Fibroblast of lung (primary cell): ENCODE measurements around the gene BTBD9. TPM values are rescaled to one million over a fixed set of nuclear protein-coding genes. Genes with fewer than 3 reads are reported as not detected.

Source experiments
- DNase-seq, 2 donors: peaks; one replicate each; pipeline versions ENCODE4 v3.0.0 to v3.0.0-alpha.2; 2010; ENCODE audit warnings: low read depth in 2 of 2
- H2AFZ ChIP-seq: 2 replicates; pipeline ENCODE4 v1.5.1; 2012; ENCODE audit warnings: low read length, control low read depth, inconsistent platforms
- H3K27ac ChIP-seq: 2 replicates; pipeline ENCODE4 v1.5.1; 2011; ENCODE audit warnings: low read length, control low read depth; ENCODE audit not compliant: insufficient read depth
- H3K27me3 ChIP-seq: 2 replicates; pipeline ENCODE4 v1.5.1; 2011; ENCODE audit warnings: mild to moderate bottlenecking, low read length; ENCODE audit not compliant: control insufficient read depth, insufficient read depth
- H3K36me3 ChIP-seq: 2 replicates; pipeline ENCODE4 v1.5.1; 2011; ENCODE audit warnings: low read length; ENCODE audit not compliant: control insufficient read depth, insufficient read depth
- H3K4me1 ChIP-seq: 2 replicates; pipeline ENCODE4 v1.5.1; 2011; ENCODE audit warnings: low read length; ENCODE audit not compliant: control insufficient read depth, insufficient read depth; ENCODE audit errors: extremely low read depth
- H3K4me2 ChIP-seq: 2 replicates; pipeline ENCODE4 v1.5.1; 2011; ENCODE audit warnings: low read length, control low read depth; ENCODE audit not compliant: insufficient read depth; ENCODE audit errors: extremely low read depth
- H3K4me3 ChIP-seq, 4 experiments: fragments of 200-600 bp in 1 of 4; sonication (generic) in 1 of 4; replicated peaks in 1 of 4; 2 replicates each; pipeline ENCODE4 v1.5.1; 2011 to 2016; ENCODE audit warnings: low read length in 4 of 4, low read depth in 3 of 4, mild to moderate bottlenecking in 3 of 4, control low read depth in 2 of 4, inconsistent platforms in 1 of 4, mixed read lengths in 1 of 4; ENCODE audit not compliant: insufficient read depth in 1 of 4; ENCODE audit errors: control extremely low read depth in 1 of 4
- H3K79me2 ChIP-seq: 2 replicates; pipeline ENCODE4 v1.5.1; 2012; ENCODE audit warnings: mild to moderate bottlenecking, low read length, inconsistent platforms; ENCODE audit not compliant: control insufficient read depth, insufficient read depth
- H3K9ac ChIP-seq: 2 replicates; pipeline ENCODE4 v1.5.1; 2011; ENCODE audit warnings: mild to moderate bottlenecking, low read length, control low read depth; ENCODE audit not compliant: insufficient read depth
- H3K9me3 ChIP-seq: 2 replicates; pipeline ENCODE4 v1.5.1; 2012; ENCODE audit warnings: low read depth, low read length; ENCODE audit not compliant: control insufficient read depth, insufficient read depth
- H4K20me1 ChIP-seq: 2 replicates; pipeline ENCODE4 v1.5.1; 2011; ENCODE audit warnings: low read length; ENCODE audit not compliant: control insufficient read depth, insufficient read depth; ENCODE audit errors: extremely low read depth
- EZH2 ChIP-seq: IDR thresholded peaks from 2 replicates; pipeline ENCODE4 v1.5.1; 2012; ENCODE audit warnings: low read length, control low read depth, mild to moderate bottlenecking; ENCODE audit errors: missing control alignments
- polyA plus RNA-seq, 2 donors: library from polyadenylated mRNA; depleted of rRNA in 1 of 2; stranded (reverse) in 1 of 2; unstranded in 1 of 2; fragments of >200 nt; gene quantifications; 2 replicates each; pipeline ENCODE4 v1.2.1, GENCODE V29; 2011 to 2012; ENCODE audit warnings: missing spikeins in 1 of 2
- total RNA-seq: library from RNA; depleted of rRNA; stranded (reverse); fragments of >200 nt; gene quantifications from 2 replicates; pipeline ENCODE4 v1.2.1, GENCODE V29; 2014
- TF ChIP-seq, protein P1 (sequence below), 2 donors: IDR thresholded peaks in 1 of 2; conservative IDR thresholded peaks in 1 of 2; 1 replicate in 1 of 2; 2 replicates in 1 of 2; pipeline ENCODE4 v1.5.1; 2011 to 2012; ENCODE audit warnings: low read length in 2 of 2, control low read depth in 1 of 2, inconsistent platforms in 1 of 2, low read depth in 1 of 2, mild to moderate bottlenecking in 1 of 2

The BTBD9 gene
- total and polyA plus RNA-seq, 2 donors (not counting 1 experiment from before 2014, with no cell fraction given) = 7.7 to 13.4 TPM

DNA sequence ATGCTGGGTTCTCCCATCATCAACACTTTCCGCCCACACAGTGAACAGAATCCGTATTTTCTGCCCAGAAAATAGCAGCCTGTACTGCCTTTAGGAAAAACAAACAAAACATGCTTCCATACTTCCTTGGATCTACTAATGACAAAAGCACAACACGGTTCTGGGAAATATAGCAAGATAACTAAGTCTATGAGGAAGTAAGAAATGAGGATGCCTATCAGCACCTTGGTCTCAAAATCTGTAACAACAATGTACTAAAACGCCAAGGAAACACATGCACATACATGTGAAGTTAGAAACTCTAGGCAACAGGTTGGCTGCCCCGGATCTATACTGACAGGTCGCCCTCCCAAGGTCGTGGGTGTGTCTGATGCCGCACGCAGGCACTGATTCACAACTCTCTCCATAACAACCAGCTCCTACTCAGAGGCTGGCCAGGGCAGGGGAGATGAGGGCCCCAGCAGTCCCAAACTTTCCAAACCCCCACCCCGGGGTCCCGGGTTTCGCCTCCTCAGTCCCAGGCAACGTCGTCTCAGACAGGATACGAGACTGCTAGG, 710 bp downstream of the BTBD9 start:
- peak overlapping the region; percentile 99 for H3K9ac ChIP-seq
- H3K9me3 ChIP-seq = no peaks in the 10 kb centered on the region
- DNase-seq = peak; percentile 42 to 60
- peaks cover 1% of the 10 kb centered on the region for H3K79me2 ChIP-seq
- TF ChIP-seq EZH2 = no peak
- TF ChIP-seq, protein P1, sequence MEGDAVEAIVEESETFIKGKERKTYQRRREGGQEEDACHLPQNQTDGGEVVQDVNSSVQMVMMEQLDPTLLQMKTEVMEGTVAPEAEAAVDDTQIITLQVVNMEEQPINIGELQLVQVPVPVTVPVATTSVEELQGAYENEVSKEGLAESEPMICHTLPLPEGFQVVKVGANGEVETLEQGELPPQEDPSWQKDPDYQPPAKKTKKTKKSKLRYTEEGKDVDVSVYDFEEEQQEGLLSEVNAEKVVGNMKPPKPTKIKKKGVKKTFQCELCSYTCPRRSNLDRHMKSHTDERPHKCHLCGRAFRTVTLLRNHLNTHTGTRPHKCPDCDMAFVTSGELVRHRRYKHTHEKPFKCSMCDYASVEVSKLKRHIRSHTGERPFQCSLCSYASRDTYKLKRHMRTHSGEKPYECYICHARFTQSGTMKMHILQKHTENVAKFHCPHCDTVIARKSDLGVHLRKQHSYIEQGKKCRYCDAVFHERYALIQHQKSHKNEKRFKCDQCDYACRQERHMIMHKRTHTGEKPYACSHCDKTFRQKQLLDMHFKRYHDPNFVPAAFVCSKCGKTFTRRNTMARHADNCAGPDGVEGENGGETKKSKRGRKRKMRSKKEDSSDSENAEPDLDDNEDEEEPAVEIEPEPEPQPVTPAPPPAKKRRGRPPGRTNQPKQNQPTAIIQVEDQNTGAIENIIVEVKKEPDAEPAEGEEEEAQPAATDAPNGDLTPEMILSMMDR (conservative IDR thresholded peaks at IDR 0.05 in 1 of 2, IDR thresholded peaks at IDR 0.05 in 1 of 2; ENCODE audit: low read depth in 1 of 2, low read length in 2 of 2) = no peak
- H3K4me3 ChIP-seq = peak overlapping the region; percentile 74 to 96 (median 84)
- H3K4me2 ChIP-seq = peak overlapping the region; percentile 69
- peaks cover 2% of the 10 kb centered on the region for H3K4me1 ChIP-seq
- no peaks in the 10 kb centered on the region for H3K27me3 ChIP-seq
- no peaks in the 10 kb centered on the region for H4K20me1 ChIP-seq
- H3K36me3 ChIP-seq = no peaks in the 10 kb centered on the region
- peak overlapping the region; percentile 88 for H2AFZ ChIP-seq
- H3K27ac ChIP-seq = peak overlapping the region; percentile 98

DNA sequence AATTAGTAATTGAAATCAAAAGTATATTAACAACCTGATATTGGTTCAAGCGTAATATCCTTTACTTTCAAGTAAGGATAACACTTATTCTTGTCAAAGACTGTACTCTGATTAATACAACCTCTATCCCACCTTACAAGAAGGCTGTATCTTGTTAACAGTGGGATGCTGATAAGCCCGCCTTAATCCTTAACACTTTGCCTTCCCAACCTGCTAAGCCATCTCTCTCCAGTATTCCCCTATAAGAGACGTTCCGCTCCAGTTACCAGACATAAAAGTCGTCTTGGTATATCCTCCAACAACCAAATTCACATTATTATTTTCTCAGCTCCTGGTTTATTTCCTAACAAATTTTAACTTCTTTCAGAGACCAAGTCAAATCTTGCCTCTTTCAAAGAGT, 2.0 kb downstream of the BTBD9 start:
- no peak overlapping the region for H3K4me2 ChIP-seq
- H2AFZ ChIP-seq = no peak overlapping the region
- H3K4me3 ChIP-seq = no peak overlapping the region
- TF ChIP-seq, protein P1 (conservative IDR thresholded peaks at IDR 0.05 in 1 of 2, IDR thresholded peaks at IDR 0.05 in 1 of 2; ENCODE audit: low read depth in 1 of 2, low read length in 2 of 2) = no peak
- TF ChIP-seq EZH2 = no peak
- H3K4me1 ChIP-seq = peaks cover 2% of the 10 kb centered on the region
- DNase-seq = no peak
- no peaks in the 10 kb centered on the region for H3K36me3 ChIP-seq
- H3K27ac ChIP-seq = no peak overlapping the region
- no peaks in the 10 kb centered on the region for H3K27me3 ChIP-seq
- no peaks in the 10 kb centered on the region for H3K9me3 ChIP-seq
- peaks cover 2% of the 10 kb centered on the region for H4K20me1 ChIP-seq
- peaks cover 1% of the 10 kb centered on the region for H3K79me2 ChIP-seq
- no peak overlapping the region for H3K9ac ChIP-seq

DNA sequence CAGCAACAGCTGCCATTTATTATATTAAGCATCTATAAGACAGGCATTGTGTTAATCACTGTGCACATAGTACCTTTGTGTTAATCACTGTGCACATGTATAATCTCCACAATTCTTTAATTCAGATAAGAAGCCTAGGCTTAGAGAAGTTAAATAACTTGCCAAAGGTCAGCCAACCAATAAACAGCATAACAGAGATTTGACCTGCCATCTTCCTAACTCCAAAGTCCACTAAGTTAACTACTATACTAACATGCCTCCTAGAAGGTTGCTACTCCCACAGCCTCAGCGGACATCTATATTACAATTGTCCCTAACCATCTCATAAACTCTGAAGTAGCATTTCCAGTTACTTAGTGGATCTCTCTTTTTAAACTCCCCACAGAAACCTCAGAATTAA, 3.7 kb downstream of the BTBD9 start:
- DNase-seq = no peak
- Histone ChIP-seq H2AFZ (no peak overlapping the region), H3K4me1 (peaks cover 2% of the 10 kb centered on the region), H3K27me3 (no peaks in the 10 kb centered on the region), H3K4me2 (no peak overlapping the region), H3K9me3 (no peaks in the 10 kb centered on the region), H3K9ac (no peak overlapping the region), H3K27ac (no peak overlapping the region), H3K4me3 (no peak overlapping the region), H3K36me3 (no peaks in the 10 kb centered on the region), H3K79me2 (peaks cover 1% of the 10 kb centered on the region), H4K20me1 (peaks cover 2% of the 10 kb centered on the region)
- TF ChIP-seq, protein P1 (conservative IDR thresholded peaks at IDR 0.05 in 1 of 2, IDR thresholded peaks at IDR 0.05 in 1 of 2; ENCODE audit: low read depth in 1 of 2, low read length in 2 of 2) = no peak
- no peak for TF ChIP-seq EZH2
